Loucy (cell line): ENCODE results near the gene EDIL3.

ENCODE experiments used
- CTCF ChIP-seq: fragments of 200-600 bp; sonication (generic); conservative IDR thresholded peaks from 2 replicates; pipeline ENCODE4 v1.5.1; 2014; ENCODE audit warnings: mild to moderate bottlenecking, antibody characterized with exemption, low read length
- EZH2phosphoT487 ChIP-seq: fragments of 200-600 bp; IDR thresholded peaks from 2 replicates; pipeline ENCODE4 v1.6.1; 2018; ENCODE audit warnings: antibody characterized with exemption, mild to moderate bottlenecking, moderate library complexity, borderline replicate concordance

- TF ChIP-seq CTCF (no peak), EZH2phosphoT487 (no peak)
Observed at GRCh38 chr5:84229045-84229444, 155.6 kb downstream of the EDIL3 start.
